Panc1 (cell line): ENCODE results near the gene CDHR5. TPM values are rescaled to one million over a fixed set of nuclear protein-coding genes. Genes with fewer than 3 reads are reported as not detected.

Experiments
- ATAC-seq: fragments of 200-7000 bp; cut with Tn5 transposase; 2 replicates; pipeline ENCODE4 v1.9.1; 2020; ENCODE audit warnings: mild to moderate bottlenecking, moderate library complexity
- BruUV-seq: library from RNA; stranded (reverse); fragments of 400-500 nt; replicated peaks from 2 replicates; lab custom pipeline; 2021; lab: Mats Ljungman, UMichigan
- CTCF ChIA-PET: fragments of 300-600 bp; sonication (Branson Sonifier 250); formaldehyde crosslinking; loops from one replicate; lab custom pipeline; 2022; ENCODE audit warnings: antibody characterized with exemption; lab: Charles Lee
- POLR2A ChIA-PET: fragments of 300-600 bp; sonication (Branson Sonifier 250); formaldehyde crosslinking; loops from one replicate; lab custom pipeline; 2022; ENCODE audit warnings: antibody characterized with exemption; lab: Charles Lee
- DNase-seq: peaks from one replicate; pipeline ENCODE4 v3.0.0-alpha.2; 2010; ENCODE audit warnings: low read depth, low spot score
- H3K27ac ChIP-seq: 2 replicates; pipeline ENCODE4 v1.5.1; 2011; ENCODE audit warnings: mild to moderate bottlenecking, low read length, inconsistent platforms
- H3K27me3 ChIP-seq: fragments of 200-500 bp; sonication (Bioruptor generic); 2 replicates; pipeline ENCODE4 v1.6.0; 2014; ENCODE audit warnings: low read length, inconsistent platforms; ENCODE audit not compliant: control insufficient read depth, insufficient read depth
- H3K36me3 ChIP-seq: fragments of 200-500 bp; sonication (Bioruptor generic); 2 replicates; pipeline ENCODE4 v1.5.1; 2014; ENCODE audit warnings: inconsistent platforms, mild to moderate bottlenecking, low read length, moderate library complexity; ENCODE audit not compliant: control insufficient read depth, insufficient read depth
- H3K4me1 ChIP-seq: 2 replicates; pipeline ENCODE4 v1.5.1; 2011; ENCODE audit warnings: inconsistent platforms, mild to moderate bottlenecking, low read length, moderate library complexity; ENCODE audit not compliant: control insufficient read depth, insufficient read depth
- H3K4me3 ChIP-seq, 2 experiments: 2 replicates each; pipeline ENCODE4 v1.5.1; 2011 to 2012; ENCODE audit warnings: low read depth in 2 of 2, low read length in 2 of 2, mild to moderate bottlenecking in 2 of 2, inconsistent platforms in 1 of 2, moderate library complexity in 1 of 2
- H3K9me3 ChIP-seq: fragments of 200-500 bp; sonication (Bioruptor generic); 2 replicates; pipeline ENCODE4 v1.5.1; 2014; ENCODE audit warnings: low read depth, mild to moderate bottlenecking, inconsistent platforms, low read length, moderate library complexity; ENCODE audit not compliant: control insufficient read depth, insufficient read depth
- CTCF ChIP-seq: fragments of 450-650 bp; IDR thresholded peaks from 2 replicates; pipeline ENCODE4 v1.5.1; 2017; ENCODE audit warnings: mild to moderate bottlenecking
- POLR2AphosphoS5 ChIP-seq: IDR thresholded peaks from 2 replicates; pipeline ENCODE4 v1.6.1; 2012; ENCODE audit warnings: mild to moderate bottlenecking, low read depth, low read length, moderate library complexity
- REST ChIP-seq, 2 experiments: IDR thresholded peaks; 2 replicates each; pipeline ENCODE4 v1.6.1; 2011 to 2012; ENCODE audit warnings: low read depth in 2 of 2, control low read depth in 1 of 2, low read length in 1 of 2, mild to moderate bottlenecking in 1 of 2, moderate library complexity in 1 of 2; ENCODE audit not compliant: insufficient read depth in 1 of 2
- SIN3A ChIP-seq: IDR thresholded peaks from 2 replicates; pipeline ENCODE4 v1.6.1; 2012; ENCODE audit warnings: low read depth, mild to moderate bottlenecking, low read length, moderate library complexity, borderline replicate concordance; ENCODE audit not compliant: insufficient read depth
- TCF7L2 ChIP-seq: IDR thresholded peaks from 2 replicates; pipeline ENCODE4 v1.6.1; 2011; ENCODE audit warnings: mild to moderate bottlenecking, low read depth, low read length, inconsistent platforms
- in situ Hi-C: cut with HindIII; loops from 2 replicates; pipeline ENCODE4 v1.10.0; 2016; ENCODE audit warnings: low sequenced_read_pairs, low pct_unique_long_range_greater_than_20kb
- intact Hi-C: fragments of 100-400 bp; cut with micrococcal nuclease; formaldehyde crosslinking; loops from one replicate; pipeline ENCODE4 v1.10.0; 2022; ENCODE audit not compliant: unreplicated experiment
- total RNA-seq: library from RNA; stranded (reverse); gene quantifications from one replicate; pipeline ENCODE4 v1.2.1, GENCODE V29; 2021; ENCODE audit not compliant: unreplicated experiment

Gene CDHR5
- total RNA-seq, 1 experiment from 2014 or later, result not detected

- Histone ChIP-seq H3K9me3 (no peaks in the 10 kb centered on the region), H3K4me1 (peaks cover 34% of the 10 kb centered on the region), H3K4me3 (peak overlapping the region; percentile 61 to 62), H3K36me3 (no peaks in the 10 kb centered on the region), H3K27ac (peak overlapping the region; percentile 77), H3K27me3 (no peaks in the 10 kb centered on the region)
- in situ Hi-C loops (no loop called here), intact Hi-C loops (no loop called here)
- no peak for TF ChIP-seq CTCF
- TF ChIP-seq SIN3A, result no peak
- no peak for TF ChIP-seq REST (IDR thresholded peaks at IDR 0.05; ENCODE audit: insufficient read depth in 1 of 2, low read depth in 2 of 2, low read length in 1 of 2)
- no peak for TF ChIP-seq POLR2AphosphoS5
- TF ChIP-seq TCF7L2, result no peak
- TSS peak; percentile 90 for BruUV-seq
- peak; percentile 25 for ATAC-seq
- ChIA-PET CTCF (interaction anchor here (0.6 kb wide), 1 partner anchor 18 kb away, joined by 10 read pairs; no protein-coding TSS in a partner anchor), POLR2A (no interaction called here)
- DNase-seq, result no peak
Observed at GRCh38 chr11:567629-568292, 57.0 kb downstream of the CDHR5 start.

GRCh38 chr11:567011-567628 lies 57.6 kb downstream of the CDHR5 start:
- in situ Hi-C loops, result no loop called here
- DNase-seq (no peak), ATAC-seq (no peak)
- H3K4me1 ChIP-seq, result peaks cover 39% of the 10 kb centered on the region
- ChIA-PET POLR2A (no interaction called here), CTCF (no interaction called here)
- H3K9me3 ChIP-seq, result no peaks in the 10 kb centered on the region
- H3K4me3 ChIP-seq, result peak overlapping the region; percentile 61 to 62; a peak in 3 of 4 replicates
- TF ChIP-seq POLR2AphosphoS5, result no peak
- TF ChIP-seq TCF7L2, result no peak
- TF ChIP-seq SIN3A, result no peak
- TF ChIP-seq REST (IDR thresholded peaks at IDR 0.05; ENCODE audit: insufficient read depth in 1 of 2, low read depth in 2 of 2, low read length in 1 of 2), result no peak
- no peak for TF ChIP-seq CTCF
- intact Hi-C loops, result no loop called here
- no peaks in the 10 kb centered on the region for H3K27me3 ChIP-seq
- BruUV-seq, result no TSS peak
- H3K27ac ChIP-seq, result peak overlapping the region; percentile 77; the same call in 1 of the 2 replicates
- no peaks in the 10 kb centered on the region for H3K36me3 ChIP-seq
